ENCODE data around the gene KCTD21.

The KCTD21 gene

GRCh38 chr11:78231962-78232501, 43.6 kb upstream of the KCTD21 start:
- no peaks in the 10 kb centered on the region for H3K27me3 ChIP-seq (ENCODE audit: low read length)
- H3K4me2 ChIP-seq (ENCODE audit: low read depth, low read length, poor library complexity, severe bottlenecking): no peak overlapping the region

GRCh38 chr11:78230161-78230877, 41.9 kb upstream of the KCTD21 start:
- no peak overlapping the region for H3K4me2 ChIP-seq (ENCODE audit: low read depth, low read length, poor library complexity, severe bottlenecking)
- H4K20me1 ChIP-seq (ENCODE audit: low read depth, low read length): no peaks in the 10 kb centered on the region

More at GRCh38 chr11:78231962-78232501, 43.6 kb upstream of the KCTD21 start:
- H3K9me3 ChIP-seq (ENCODE audit: insufficient read depth, low read length): no peaks in the 10 kb centered on the region
- no peak overlapping the region for H3K9ac ChIP-seq (ENCODE audit: low read length)
- no peak overlapping the region for H3K27ac ChIP-seq (ENCODE audit: low read depth, low read length)
- no peak overlapping the region for H3K4me3 ChIP-seq (ENCODE audit: insufficient read depth, low read length, poor library complexity, severe bottlenecking)
- H4K20me1 ChIP-seq (ENCODE audit: low read depth, low read length): no peaks in the 10 kb centered on the region
- H3K79me2 ChIP-seq (ENCODE audit: insufficient read depth, low read length): no peaks in the 10 kb centered on the region
- no peaks in the 10 kb centered on the region for H3F3A ChIP-seq (ENCODE audit: insufficient read depth)
- H2AFZ ChIP-seq (ENCODE audit: low read depth, low read length, severe bottlenecking): no peak overlapping the region
- H3K36me3 ChIP-seq (ENCODE audit: low read length): no peaks in the 10 kb centered on the region
- TF ChIP-seq CTCF (IDR thresholded peaks at IDR 0.05; ENCODE audit: insufficient read depth, low read length, poor library complexity, severe bottlenecking) (no peak), EZH2phosphoT487 (conservative IDR thresholded peaks at IDR 0.05; ENCODE audit: low read length) (no peak)
- no peaks in the 10 kb centered on the region for H3K9me2 ChIP-seq (replicated peaks; ENCODE audit: insufficient read depth, low read length)

GRCh38 chr11:78229106-78229505, 40.7 kb upstream of the KCTD21 start:
- Histone ChIP-seq H3K4me3 (ENCODE audit: insufficient read depth, low read length, poor library complexity, severe bottlenecking) (no peak overlapping the region), H4K20me1 (ENCODE audit: low read depth, low read length) (no peaks in the 10 kb centered on the region), H3K27ac (ENCODE audit: low read depth, low read length) (no peak overlapping the region), H3K79me2 (ENCODE audit: insufficient read depth, low read length) (no peaks in the 10 kb centered on the region), H3K9ac (ENCODE audit: low read length) (no peak overlapping the region), H3K4me2 (ENCODE audit: low read depth, low read length, poor library complexity, severe bottlenecking) (no peak overlapping the region), H2AFZ (ENCODE audit: low read depth, low read length, severe bottlenecking) (no peak overlapping the region), H3F3A (ENCODE audit: insufficient read depth) (no peaks in the 10 kb centered on the region), H3K9me2 (replicated peaks; ENCODE audit: insufficient read depth, low read length) (no peaks in the 10 kb centered on the region), H3K9me3 (ENCODE audit: insufficient read depth, low read length) (no peaks in the 10 kb centered on the region), H3K27me3 (ENCODE audit: low read length) (no peaks in the 10 kb centered on the region), H3K36me3 (ENCODE audit: low read length) (no peaks in the 10 kb centered on the region)
- TF ChIP-seq CTCF (IDR thresholded peaks at IDR 0.05; ENCODE audit: insufficient read depth, low read length, poor library complexity, severe bottlenecking) (no peak), EZH2phosphoT487 (conservative IDR thresholded peaks at IDR 0.05; ENCODE audit: low read length) (no peak)

More at GRCh38 chr11:78230161-78230877, 41.9 kb upstream of the KCTD21 start:
- TF ChIP-seq CTCF (IDR thresholded peaks at IDR 0.05; ENCODE audit: insufficient read depth, low read length, poor library complexity, severe bottlenecking) (no peak), EZH2phosphoT487 (conservative IDR thresholded peaks at IDR 0.05; ENCODE audit: low read length) (no peak)
- Histone ChIP-seq H3K4me3 (ENCODE audit: insufficient read depth, low read length, poor library complexity, severe bottlenecking) (no peak overlapping the region), H3K9me2 (replicated peaks; ENCODE audit: insufficient read depth, low read length) (no peaks in the 10 kb centered on the region), H3K27me3 (ENCODE audit: low read length) (no peaks in the 10 kb centered on the region), H3K36me3 (ENCODE audit: low read length) (no peaks in the 10 kb centered on the region), H3K9ac (ENCODE audit: low read length) (no peak overlapping the region), H3F3A (ENCODE audit: insufficient read depth) (no peaks in the 10 kb centered on the region), H3K27ac (ENCODE audit: low read depth, low read length) (no peak overlapping the region), H2AFZ (ENCODE audit: low read depth, low read length, severe bottlenecking) (no peak overlapping the region), H3K9me3 (ENCODE audit: insufficient read depth, low read length) (no peaks in the 10 kb centered on the region), H3K79me2 (ENCODE audit: insufficient read depth, low read length) (no peaks in the 10 kb centered on the region)
